H1 (cell line): ENCODE measurements around the gene RNF126. TPM values are rescaled to one million over a fixed set of nuclear protein-coding genes. Genes with fewer than 3 reads are reported as not detected.
"Not testable (repeated sequence)": the region's sequence is repeated elsewhere in the genome, so short reads cannot be mapped to it uniquely, and the experiment has no call there.

Experiments
- CTCF ChIA-PET: fragments of 300-600 bp; sonication (Branson Sonifier 250); formaldehyde crosslinking; loops from one replicate; lab custom pipeline; 2021; ENCODE audit not compliant: partially characterized antibody; lab: Charles Lee
- POLR2A ChIA-PET: fragments of 300-600 bp; sonication (Branson Sonifier 250); formaldehyde crosslinking; loops from one replicate; lab custom pipeline; 2021; ENCODE audit warnings: inconsistent platforms; ENCODE audit not compliant: partially characterized antibody; lab: Charles Lee
- DNase-seq, 2 experiments: peaks; one replicate each; pipeline versions ENCODE4 v3.0.0 to v3.0.0-alpha.2; 2010 to 2022; ENCODE audit warnings: low spot score in 2 of 2, low read depth in 1 of 2, mixed read lengths in 1 of 2
- FAIRE-seq: peaks from 2 replicates; lab custom pipeline; 2011; peaks lifted over from hg19 to GRCh38; lab: Jason Lieb, UNC
- H2AFZ ChIP-seq: 2 replicates; pipeline ENCODE4 v1.8.1; 2012; ENCODE audit warnings: low read length, inconsistent platforms
- H2AK5ac ChIP-seq: 2 replicates; pipeline ENCODE4 v1.6.1; 2013; ENCODE audit warnings: low read depth, low read length
- H2BK120ac ChIP-seq: replicated peaks from 2 replicates; pipeline ENCODE3; 2013; ENCODE audit warnings: low read depth, low read length, inconsistent platforms
- H2BK12ac ChIP-seq: 2 replicates; pipeline ENCODE4 v1.6.1; 2013; ENCODE audit warnings: low read depth, low read length
- H2BK15ac ChIP-seq: 2 replicates; pipeline ENCODE4 v1.6.1; 2013; ENCODE audit warnings: low read length
- H2BK20ac ChIP-seq: 2 replicates; pipeline ENCODE4 v1.6.1; 2013; ENCODE audit warnings: low read length
- H2BK5ac ChIP-seq: 2 replicates; pipeline ENCODE4 v1.6.1; 2013; ENCODE audit warnings: low read depth, low read length
- H3K14ac ChIP-seq: 2 replicates; pipeline ENCODE4 v1.6.1; 2013; ENCODE audit warnings: inconsistent platforms; ENCODE audit not compliant: insufficient read length
- H3K18ac ChIP-seq: 2 replicates; pipeline ENCODE4 v1.6.1; 2013; ENCODE audit warnings: low read length; ENCODE audit errors: extremely low read depth
- H3K23ac ChIP-seq: 2 replicates; pipeline ENCODE4 v1.6.1; 2013; ENCODE audit warnings: inconsistent platforms; ENCODE audit not compliant: insufficient read length
- H3K23me2 ChIP-seq: 2 replicates; pipeline ENCODE4 v1.6.1; 2013; ENCODE audit warnings: low read depth, low read length
- H3K27ac ChIP-seq: 2 replicates; pipeline ENCODE4 v1.6.1; 2011; ENCODE audit warnings: low read depth, low read length, inconsistent platforms
- H3K27me3 ChIP-seq, 4 experiments: replicated peaks in 1 of 4; 1 replicate in 1 of 4; 2 replicates in 3 of 4; pipeline versions ENCODE4 v1.6.1 to v1.8.1; 2011 to 2013; ENCODE audit warnings: low read length in 3 of 4, mild to moderate bottlenecking in 3 of 4, inconsistent platforms in 2 of 4, mixed read lengths in 2 of 4, moderate library complexity in 1 of 4; ENCODE audit not compliant: control insufficient read depth in 3 of 4, insufficient read depth in 3 of 4; ENCODE audit errors: extremely low read depth in 1 of 4
- H3K36me3 ChIP-seq, 4 experiments: 2 replicates each; pipeline versions ENCODE4 v1.6.1 to v1.8.1; 2011 to 2013; ENCODE audit warnings: mild to moderate bottlenecking in 4 of 4, low read length in 3 of 4, moderate library complexity in 2 of 4, control low read depth in 1 of 4, inconsistent platforms in 1 of 4; ENCODE audit not compliant: insufficient read depth in 4 of 4, control insufficient read depth in 2 of 4
- H3K4ac ChIP-seq: replicated peaks from 2 replicates; pipeline ENCODE3; 2013; ENCODE audit warnings: low read length, low read depth, mixed read lengths, inconsistent platforms; ENCODE audit not compliant: insufficient read length
- H3K4me1 ChIP-seq, 4 experiments: replicated peaks in 1 of 4; 1 replicate in 1 of 4; 2 replicates in 3 of 4; pipeline versions ENCODE4 v1.6.1 to v1.8.1; 2011 to 2013; ENCODE audit warnings: low read length in 3 of 4, inconsistent platforms in 2 of 4, mixed read lengths in 1 of 4; ENCODE audit not compliant: insufficient read depth in 4 of 4, control insufficient read depth in 3 of 4
- H3K4me2 ChIP-seq, 2 experiments: 2 replicates each; pipeline versions ENCODE4 v1.6.1 to v1.8.1; 2011 to 2013; ENCODE audit warnings: low read depth in 2 of 2, low read length in 2 of 2, control low read depth in 1 of 2, inconsistent platforms in 1 of 2, mild to moderate bottlenecking in 1 of 2; ENCODE audit not compliant: insufficient read depth in 1 of 2
- H3K4me3 ChIP-seq, 4 experiments: fragments of 200-600, 300-600 bp in 1 of 4; sonication (generic), shearing (Covaris generic), sonication (Bioruptor Twin) in 1 of 4; 2 replicates each; pipeline versions ENCODE4 v1.5.1 to v1.8.1; 2011 to 2016; ENCODE audit warnings: low read length in 4 of 4, low read depth in 3 of 4, control low read depth in 2 of 4, inconsistent platforms in 2 of 4, mild to moderate bottlenecking in 2 of 4, mixed read lengths in 1 of 4, moderate library complexity in 1 of 4; ENCODE audit not compliant: insufficient read depth in 2 of 4; ENCODE audit errors: extremely low read depth in 1 of 4
- H3K56ac ChIP-seq: replicated peaks from 2 replicates; pipeline ENCODE3; 2013; ENCODE audit warnings: low read depth, mild to moderate bottlenecking, mixed read lengths, low read length, inconsistent platforms; ENCODE audit not compliant: insufficient read length
- H3K79me1 ChIP-seq: 2 replicates; pipeline ENCODE4 v1.6.1; 2013; ENCODE audit warnings: low read depth, low read length, control low read depth
- H3K79me2 ChIP-seq, 2 experiments: 2 replicates each; pipeline versions ENCODE4 v1.6.1 to v1.8.1; 2012 to 2013; ENCODE audit warnings: low read length in 2 of 2, mild to moderate bottlenecking in 2 of 2, inconsistent platforms in 1 of 2; ENCODE audit not compliant: insufficient read depth in 2 of 2, control insufficient read depth in 1 of 2
- H3K9ac ChIP-seq, 4 experiments: replicated peaks in 1 of 4; 1 replicate in 1 of 4; 2 replicates in 3 of 4; pipeline versions ENCODE4 v1.6.1 to v1.8.1; 2011 to 2013; ENCODE audit warnings: low read depth in 3 of 4, low read length in 3 of 4, control low read depth in 2 of 4, mild to moderate bottlenecking in 2 of 4, moderate library complexity in 2 of 4, inconsistent platforms in 1 of 4; ENCODE audit errors: extremely low read depth in 1 of 4
- H3K9me3 ChIP-seq, 2 experiments: 2 replicates each; pipeline versions ENCODE4 v1.6.1 to v1.8.1; 2012 to 2013; ENCODE audit warnings: mild to moderate bottlenecking in 2 of 2, moderate library complexity in 2 of 2, control low read depth in 1 of 2, inconsistent platforms in 1 of 2, low read depth in 1 of 2, low read length in 1 of 2, mixed read lengths in 1 of 2; ENCODE audit not compliant: insufficient read depth in 2 of 2
- H4K20me1 ChIP-seq, 2 experiments: replicated peaks in 1 of 2; 2 replicates each; pipeline versions ENCODE3 to v1.8.1; 2011 to 2013; ENCODE audit warnings: inconsistent platforms in 2 of 2, low read length in 2 of 2, mild to moderate bottlenecking in 1 of 2; ENCODE audit not compliant: insufficient read depth in 2 of 2, control insufficient read depth in 1 of 2
- H4K5ac ChIP-seq: 2 replicates; pipeline ENCODE4 v1.6.1; 2013; ENCODE audit warnings: low read length, low read depth, mixed read lengths, inconsistent platforms; ENCODE audit not compliant: insufficient read length
- H4K8ac ChIP-seq: 2 replicates; pipeline ENCODE4 v1.8.0; 2013; ENCODE audit warnings: mild to moderate bottlenecking, moderate library complexity, low read length, inconsistent platforms; ENCODE audit not compliant: insufficient read depth; ENCODE audit errors: extremely low read depth
- H4K91ac ChIP-seq: replicated peaks from 2 replicates; pipeline ENCODE3; 2013; ENCODE audit warnings: low read length, mixed read lengths, inconsistent platforms; ENCODE audit not compliant: insufficient read length
- ASH2L ChIP-seq: fragments of 200-600, 300-600 bp; sonication (generic); IDR thresholded peaks from one replicate; pipeline ENCODE4 v1.7.1; 2017; ENCODE audit warnings: low read length
- HDAC2 ChIP-seq, 2 experiments: fragments of 300-600 bp in 1 of 2; sonication (generic) in 1 of 2; IDR thresholded peaks; 2 replicates each; pipeline ENCODE4 v1.6.1; 2011 to 2012; ENCODE audit warnings: low read depth in 2 of 2, low read length in 2 of 2, mild to moderate bottlenecking in 2 of 2, moderate library complexity in 2 of 2, borderline replicate concordance in 1 of 2, inconsistent platforms in 1 of 2
- NRF1 ChIP-seq: IDR thresholded peaks from 2 replicates; pipeline ENCODE4 v1.6.1; 2011; ENCODE audit warnings: mild to moderate bottlenecking, low read depth, low read length, improper control_type of control experiment
- POLR2AphosphoS5 ChIP-seq: IDR thresholded peaks from 2 replicates; pipeline ENCODE4 v1.6.1; 2011; ENCODE audit warnings: low read depth, low read length
- TBP ChIP-seq: IDR thresholded peaks from 2 replicates; pipeline ENCODE4 v1.6.1; 2011; ENCODE audit warnings: low read depth, low read length, improper control_type of control experiment
- WGBS, 2 experiments: shearing (Covaris generic) in 1 of 2; methylation state at CpG; one replicate each; pipeline versions ENCODE4 v1.1.6 to v1.1.7; 2013 to 2015; ENCODE audit warnings: low lambda C conversion rate in 2 of 2, mixed read lengths in 2 of 2, inconsistent platforms in 1 of 2, low coverage in 1 of 2, missing lambda C conversion rate in 1 of 2; ENCODE audit not compliant: insufficient replicate concordance in 2 of 2, insufficient coverage in 1 of 2, insufficient read length in 1 of 2; ENCODE audit errors: extremely low coverage in 1 of 2, missing lambda C conversion rate in 1 of 2; 5-methylcytosine and 5-hydroxymethylcytosine counted together
- polyA plus RNA-seq, 7 experiments: library from polyadenylated mRNA; depleted of rRNA in 3 of 7; stranded (reverse) in 5 of 7; unstranded in 2 of 7; fragments of >200 nt in 5 of 7; fragments of 200-250 nt in 2 of 7; gene quantifications; 1 replicate in 5 of 7; 2 replicates in 1 of 7; 4 replicates in 1 of 7; pipeline versions ENCODE4 v1.2.1 to v1.2.3, GENCODE V29; 2011 to 2013; ENCODE audit warnings: missing spikeins in 2 of 7, mixed read lengths in 2 of 7
- total RNA-seq: library from RNA; stranded (reverse); fragmentation: NEBNext Ultra II Directional; extraction: Animal tissue kit (Norgen Biotek cat#: 25700); gene quantifications from 2 replicates; pipeline ENCODE4 v1.2.1, GENCODE V29; 2021
- TF ChIP-seq, protein P1 (sequence below), 3 experiments: IDR thresholded peaks; 1 replicate in 2 of 3; 2 replicates in 1 of 3; pipeline versions ENCODE4 v1.5.1 to v1.6.1; 2011; ENCODE audit warnings: low read length in 3 of 3, mild to moderate bottlenecking in 3 of 3, inconsistent platforms in 2 of 3, low read depth in 1 of 3, moderate library complexity in 1 of 3; ENCODE audit not compliant: insufficient read depth in 1 of 3; ENCODE audit errors: control extremely low read depth in 1 of 3

Gene RNF126
- total and polyA plus RNA-seq, 2 of the 8 experiments (the other 6 are each of a cell fraction or from before 2014, with no cell fraction given), result 21.8 to 68.0 TPM

GRCh38 chr19:628168-628567 is 34.8 kb downstream of the RNF126 start (continued):
- TF ChIP-seq, protein P1, sequence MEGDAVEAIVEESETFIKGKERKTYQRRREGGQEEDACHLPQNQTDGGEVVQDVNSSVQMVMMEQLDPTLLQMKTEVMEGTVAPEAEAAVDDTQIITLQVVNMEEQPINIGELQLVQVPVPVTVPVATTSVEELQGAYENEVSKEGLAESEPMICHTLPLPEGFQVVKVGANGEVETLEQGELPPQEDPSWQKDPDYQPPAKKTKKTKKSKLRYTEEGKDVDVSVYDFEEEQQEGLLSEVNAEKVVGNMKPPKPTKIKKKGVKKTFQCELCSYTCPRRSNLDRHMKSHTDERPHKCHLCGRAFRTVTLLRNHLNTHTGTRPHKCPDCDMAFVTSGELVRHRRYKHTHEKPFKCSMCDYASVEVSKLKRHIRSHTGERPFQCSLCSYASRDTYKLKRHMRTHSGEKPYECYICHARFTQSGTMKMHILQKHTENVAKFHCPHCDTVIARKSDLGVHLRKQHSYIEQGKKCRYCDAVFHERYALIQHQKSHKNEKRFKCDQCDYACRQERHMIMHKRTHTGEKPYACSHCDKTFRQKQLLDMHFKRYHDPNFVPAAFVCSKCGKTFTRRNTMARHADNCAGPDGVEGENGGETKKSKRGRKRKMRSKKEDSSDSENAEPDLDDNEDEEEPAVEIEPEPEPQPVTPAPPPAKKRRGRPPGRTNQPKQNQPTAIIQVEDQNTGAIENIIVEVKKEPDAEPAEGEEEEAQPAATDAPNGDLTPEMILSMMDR (IDR thresholded peaks at IDR 0.05; ENCODE audit: control extremely low read depth in 1 of 3, insufficient read depth in 1 of 3, low read depth in 1 of 3, low read length in 3 of 3), result peak; percentile 86 to 96 (median 86)
- TF ChIP-seq ASH2L, result no peak
- TF ChIP-seq HDAC2 (IDR thresholded peaks at IDR 0.05; ENCODE audit: borderline replicate concordance in 1 of 2, low read depth in 2 of 2, low read length in 2 of 2), result no peak
- no peak for TF ChIP-seq NRF1
- no peak for TF ChIP-seq TBP
- no peak for TF ChIP-seq POLR2AphosphoS5
- TF ChIP-seq, all 59 proteins: peak for 4

DNA sequence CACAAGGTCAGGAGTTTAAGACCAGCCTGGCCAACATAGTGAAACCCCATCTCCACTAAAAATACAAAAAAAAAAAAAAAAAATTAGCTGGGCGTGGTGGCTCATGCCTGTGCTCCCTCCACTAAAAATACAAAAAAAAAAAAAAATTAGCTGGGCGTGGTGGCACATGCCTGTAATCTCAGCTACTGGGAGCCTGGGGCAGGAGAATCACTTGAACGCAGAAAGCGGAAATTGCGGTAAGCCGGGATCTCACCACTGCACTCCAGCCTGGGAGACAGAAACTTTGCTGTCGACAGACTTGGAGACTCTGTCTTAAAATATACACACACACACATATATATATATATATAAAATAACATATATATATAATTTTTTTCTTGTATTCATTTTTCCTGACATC is 36.4 kb downstream of the RNF126 start:
- H3K18ac ChIP-seq, H3K4me2 ChIP-seq, H2BK5ac ChIP-seq, H2AFZ ChIP-seq, H3K27ac ChIP-seq, DNase-seq, H3K27me3 ChIP-seq, H3K23ac ChIP-seq, H2AK5ac ChIP-seq, H4K5ac ChIP-seq, H3K9ac ChIP-seq, H3K4me1 ChIP-seq, H2BK12ac ChIP-seq, H2BK20ac ChIP-seq, H3K56ac ChIP-seq, H2BK120ac ChIP-seq, H3K79me1 ChIP-seq, H3K14ac ChIP-seq, FAIRE-seq, H3K23me2 ChIP-seq, H3K4ac ChIP-seq, H2BK15ac ChIP-seq, H3K79me2 ChIP-seq, H3K9me3 ChIP-seq, H4K8ac ChIP-seq, H4K91ac ChIP-seq, H3K4me3 ChIP-seq: not testable (repeated sequence)
- CTCF ChIA-PET, result interaction anchor here (0.6 to 4.4 kb wide), 10 partner anchors 17 to 1085 kb away, joined by 3 to 26 read pairs (median 3); no protein-coding TSS in a partner anchor
- Histone ChIP-seq H3K36me3 (peaks cover 2 to 34% (median 21%) of the 10 kb centered on the region in 4 experiments), H4K20me1 (peaks cover 7 to 12% of the 10 kb centered on the region in 2 experiments)
- WGBS, 2 experiments, result 95% methylated on average over 5 of the region's 7 CpGs; no CpG with 5 or more reads in 1 of the 2 experiments
- POLR2A ChIA-PET, result interaction anchor here (0.6 to 2.2 kb wide), 4 partner anchors 8 to 45 kb away, joined by 3 to 5 read pairs (median 3); no protein-coding TSS in a partner anchor
